Peyer's patch (tissue), 4 donors: ENCODE measurements around the gene CWC27. TPM values are rescaled to one million over a fixed set of nuclear protein-coding genes. Genes with fewer than 3 reads are reported as not detected.

Experiments used
- DNase-seq, 3 donors: peaks; one replicate each; pipeline ENCODE4 v3.0.0-alpha.2; 2017 to 2019
- H3K27ac ChIP-seq, 4 donors: fragments of 200-600 bp; sonication (generic); one replicate each; pipeline ENCODE4 v1.5.1; 2016 to 2019
- H3K27me3 ChIP-seq, 2 donors: fragments of 200-600 bp; sonication (generic); one replicate each; pipeline ENCODE4 v1.5.1; 2019
- H3K36me3 ChIP-seq, 3 donors: fragments of 200-600 bp; sonication (generic); one replicate each; pipeline ENCODE4 v1.5.1; 2016 to 2019
- H3K4me1 ChIP-seq, 4 donors: fragments of 200-600 bp; sonication (generic); one replicate each; pipeline ENCODE4 v1.5.1; 2016 to 2019
- H3K4me3 ChIP-seq, 4 donors: fragments of 200-600 bp; sonication (generic); 1 replicate in 3 of 4; 2 replicates in 1 of 4; pipeline ENCODE4 v1.5.1; 2016 to 2019; ENCODE audit warnings: mild to moderate bottlenecking in 1 of 4
- H3K9me3 ChIP-seq, 4 donors: fragments of 200-600 bp; sonication (generic); one replicate each; pipeline ENCODE4 v1.5.1; 2016 to 2019; ENCODE audit warnings: mild to moderate bottlenecking in 1 of 4
- POLR2A ChIP-seq, 2 donors: fragments of 450-650 bp; IDR thresholded peaks; one replicate each; pipeline ENCODE4 v1.5.1; 2017; ENCODE audit warnings: antibody characterized with exemption in 2 of 2, mild to moderate bottlenecking in 2 of 2, moderate library complexity in 2 of 2
- total RNA-seq, 4 donors: library from RNA; depleted of rRNA; stranded (reverse); fragments of >200 nt; gene quantifications; one replicate each; pipeline ENCODE4 v1.1.0, GENCODE V29; 2016
- TF ChIP-seq, protein P1 (sequence below), 6 experiments: fragments of 450-650 bp in 4 of 6; fragments of 200-600 bp in 2 of 6; sonication (generic) in 1 of 6; IDR thresholded peaks; one replicate each; pipeline ENCODE4 v1.5.1; 2017 to 2019; ENCODE audit warnings: antibody characterized with exemption in 6 of 6, mild to moderate bottlenecking in 3 of 6, moderate library complexity in 1 of 6

Gene CWC27
- total RNA-seq, 4 donors from 2014 or later, result 10.9 to 24.8 (median 13.6) TPM

DNA sequence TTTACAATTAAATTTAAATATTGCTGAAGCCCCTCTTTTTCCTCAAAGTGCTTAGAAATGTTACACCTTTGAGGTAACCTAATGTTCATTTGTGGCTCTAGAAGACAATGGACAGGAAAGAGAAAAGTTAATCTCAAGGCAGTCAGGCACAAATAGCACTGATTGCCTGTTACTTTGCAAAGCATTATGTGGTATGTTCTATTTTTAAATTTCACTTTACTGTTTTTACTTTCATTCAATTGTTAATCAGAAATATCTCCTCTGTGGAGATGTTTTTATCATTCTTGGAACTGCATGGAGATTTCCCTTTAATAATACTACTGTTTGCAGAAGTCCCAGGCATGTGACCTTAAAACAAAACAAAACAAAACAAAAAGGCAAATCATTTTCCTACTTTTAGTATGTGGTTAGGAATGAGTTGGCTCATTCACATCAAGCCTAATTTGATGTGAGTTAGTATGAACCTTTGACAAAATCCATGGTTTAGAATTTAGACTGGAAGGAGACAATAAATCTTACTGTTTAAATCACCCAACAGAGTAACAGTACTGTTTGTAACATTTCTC lies 67.5 kb downstream of the CWC27 start:
- no peak for DNase-seq
- H3K27ac ChIP-seq, result no peak overlapping the region

DNA sequence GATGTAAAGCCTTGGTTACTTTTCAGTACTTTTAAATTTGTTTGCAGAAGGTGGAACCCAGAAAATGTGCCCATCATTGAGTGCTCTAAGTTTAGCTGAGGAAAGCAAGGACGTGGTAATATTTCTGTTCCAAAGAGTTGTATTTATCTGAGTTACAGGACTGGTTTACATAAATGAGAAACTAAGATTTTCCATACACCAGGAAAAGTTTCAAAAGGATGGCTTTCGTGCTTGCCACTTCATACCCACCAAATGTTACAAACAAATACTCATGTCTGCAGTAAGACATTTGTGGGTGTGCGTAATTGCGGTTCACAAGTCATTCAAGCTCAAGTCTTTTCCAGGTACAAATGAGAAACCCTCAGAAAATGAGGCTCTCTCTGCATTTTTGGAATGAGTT lies 68.1 kb downstream of the CWC27 start:
- Histone ChIP-seq H3K4me3 (no peak overlapping the region), H3K27me3 (no peaks in the 10 kb centered on the region), H3K27ac (no peak overlapping the region), H3K36me3 (no peaks in the 10 kb centered on the region), H3K4me1 (no peaks in the 10 kb centered on the region), H3K9me3 (no peaks in the 10 kb centered on the region)
- DNase-seq, result no peak
- TF ChIP-seq POLR2A (IDR thresholded peaks at IDR 0.05), result no peak

More for the DNA sequence above, 67.5 kb downstream of the CWC27 start:
- H3K4me3 ChIP-seq, result no peak overlapping the region
- H3K27me3 ChIP-seq, result no peaks in the 10 kb centered on the region
- TF ChIP-seq, protein P1, sequence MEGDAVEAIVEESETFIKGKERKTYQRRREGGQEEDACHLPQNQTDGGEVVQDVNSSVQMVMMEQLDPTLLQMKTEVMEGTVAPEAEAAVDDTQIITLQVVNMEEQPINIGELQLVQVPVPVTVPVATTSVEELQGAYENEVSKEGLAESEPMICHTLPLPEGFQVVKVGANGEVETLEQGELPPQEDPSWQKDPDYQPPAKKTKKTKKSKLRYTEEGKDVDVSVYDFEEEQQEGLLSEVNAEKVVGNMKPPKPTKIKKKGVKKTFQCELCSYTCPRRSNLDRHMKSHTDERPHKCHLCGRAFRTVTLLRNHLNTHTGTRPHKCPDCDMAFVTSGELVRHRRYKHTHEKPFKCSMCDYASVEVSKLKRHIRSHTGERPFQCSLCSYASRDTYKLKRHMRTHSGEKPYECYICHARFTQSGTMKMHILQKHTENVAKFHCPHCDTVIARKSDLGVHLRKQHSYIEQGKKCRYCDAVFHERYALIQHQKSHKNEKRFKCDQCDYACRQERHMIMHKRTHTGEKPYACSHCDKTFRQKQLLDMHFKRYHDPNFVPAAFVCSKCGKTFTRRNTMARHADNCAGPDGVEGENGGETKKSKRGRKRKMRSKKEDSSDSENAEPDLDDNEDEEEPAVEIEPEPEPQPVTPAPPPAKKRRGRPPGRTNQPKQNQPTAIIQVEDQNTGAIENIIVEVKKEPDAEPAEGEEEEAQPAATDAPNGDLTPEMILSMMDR (IDR thresholded peaks at IDR 0.05), result no peak
- no peak for TF ChIP-seq POLR2A (IDR thresholded peaks at IDR 0.05)
- H3K4me1 ChIP-seq, result no peaks in the 10 kb centered on the region
- H3K36me3 ChIP-seq, result no peaks in the 10 kb centered on the region
- no peaks in the 10 kb centered on the region for H3K9me3 ChIP-seq

DNA sequence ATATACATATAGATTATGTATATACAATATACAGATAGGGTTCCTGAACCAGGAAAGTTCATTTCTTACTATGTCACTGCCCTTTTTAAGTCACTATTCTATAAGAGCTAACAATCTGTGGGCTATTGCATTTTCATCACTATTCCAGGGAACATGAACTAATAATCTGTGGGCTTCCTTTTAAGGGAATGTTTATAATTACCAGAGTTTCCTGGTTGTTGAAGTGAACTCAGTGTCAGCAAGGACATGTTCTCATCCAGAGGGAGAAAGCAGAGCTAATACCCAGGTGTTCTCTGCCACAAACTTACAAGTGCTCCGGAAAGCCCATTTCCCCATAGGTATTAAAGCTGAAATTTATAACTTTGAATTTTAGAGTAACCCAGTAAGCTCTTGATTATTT lies 69.6 kb downstream of the CWC27 start:
- H3K4me3 ChIP-seq, result no peak overlapping the region
- no peak for DNase-seq
- no peak for TF ChIP-seq POLR2A (IDR thresholded peaks at IDR 0.05)
- TF ChIP-seq, protein P1 (IDR thresholded peaks at IDR 0.05), result no peak
- no peaks in the 10 kb centered on the region for H3K4me1 ChIP-seq
- no peak overlapping the region for H3K27ac ChIP-seq
- no peaks in the 10 kb centered on the region for H3K27me3 ChIP-seq
- H3K9me3 ChIP-seq, result no peaks in the 10 kb centered on the region
- H3K36me3 ChIP-seq, result no peaks in the 10 kb centered on the region

DNA sequence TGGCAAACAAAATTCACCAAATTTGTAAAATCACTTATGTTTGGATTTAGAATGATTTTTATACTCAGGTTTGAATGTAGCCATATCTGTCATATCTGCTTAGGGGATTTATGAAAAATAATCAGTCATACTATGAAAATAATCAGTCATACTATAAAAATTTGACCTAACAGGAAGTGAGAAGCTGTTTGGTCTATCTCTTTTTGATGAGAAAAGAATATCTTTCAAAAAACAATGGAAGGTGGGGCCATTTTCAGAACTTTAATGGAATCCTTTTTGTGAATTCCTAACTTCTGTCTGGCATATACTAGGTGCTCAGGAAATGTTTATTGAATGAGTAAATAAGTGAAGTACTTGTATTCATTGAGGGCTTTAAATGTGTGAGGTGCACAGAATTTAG lies 70.1 kb downstream of the CWC27 start:
- no peaks in the 10 kb centered on the region for H3K27me3 ChIP-seq
- no peaks in the 10 kb centered on the region for H3K9me3 ChIP-seq
- TF ChIP-seq POLR2A (IDR thresholded peaks at IDR 0.05), result no peak
- TF ChIP-seq, protein P1 (IDR thresholded peaks at IDR 0.05), result no peak

DNA sequence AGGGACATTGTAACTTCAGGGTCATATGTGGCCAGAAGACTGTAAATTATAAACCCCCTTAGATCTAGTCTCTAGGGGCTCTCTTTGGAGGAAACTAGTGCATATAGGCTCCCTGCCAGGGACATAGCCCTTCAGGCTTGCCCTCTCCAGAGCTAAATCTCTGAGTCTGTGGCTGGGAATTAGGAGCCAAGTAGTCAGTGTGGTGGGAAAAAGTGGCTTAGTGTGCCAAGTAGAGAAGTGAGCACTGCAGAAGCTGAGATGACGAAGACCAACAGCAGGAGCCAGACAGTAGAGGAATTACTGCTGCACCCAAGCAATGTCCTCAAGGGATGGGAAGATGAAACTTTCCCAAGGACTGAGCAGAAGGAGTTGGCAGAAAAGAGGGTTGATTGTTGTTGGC lies 71.2 kb downstream of the CWC27 start:
- H3K4me3 ChIP-seq, result no peak overlapping the region
- peaks cover 0 to 4% (median 0%) of the 10 kb centered on the region in 4 donors for H3K9me3 ChIP-seq
- H3K27me3 ChIP-seq, result no peaks in the 10 kb centered on the region
- no peak for TF ChIP-seq POLR2A (IDR thresholded peaks at IDR 0.05)
- TF ChIP-seq, protein P1 (IDR thresholded peaks at IDR 0.05), result no peak
- H3K4me1 ChIP-seq, result no peaks in the 10 kb centered on the region
- no peak for DNase-seq
- no peak overlapping the region for H3K27ac ChIP-seq
- no peaks in the 10 kb centered on the region for H3K36me3 ChIP-seq

More for the DNA sequence above, 70.1 kb downstream of the CWC27 start:
- Histone ChIP-seq H3K27ac (no peak overlapping the region), H3K36me3 (no peaks in the 10 kb centered on the region), H3K4me1 (no peaks in the 10 kb centered on the region), H3K4me3 (no peak overlapping the region)
- no peak for DNase-seq

DNA sequence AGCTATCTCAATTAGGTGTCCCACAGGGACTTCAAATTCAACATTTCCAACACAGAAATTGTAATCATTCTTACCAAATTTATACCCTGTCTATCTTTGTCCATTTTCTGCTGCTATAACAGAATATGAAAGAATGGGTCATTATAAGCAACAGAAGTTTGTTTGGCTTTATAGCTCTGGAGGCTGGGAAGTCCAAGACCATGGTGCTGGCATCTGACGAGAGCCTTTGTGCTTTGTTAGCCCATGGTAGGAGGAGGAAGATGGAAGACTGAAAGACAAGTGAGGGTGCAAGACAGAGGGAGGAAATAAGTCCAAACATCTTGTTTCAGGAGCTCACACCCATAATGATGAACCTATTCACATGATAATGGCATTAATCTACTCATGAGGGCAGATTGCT lies 72.2 kb downstream of the CWC27 start:
- Histone ChIP-seq H3K36me3 (no peaks in the 10 kb centered on the region), H3K4me3 (no peak overlapping the region), H3K4me1 (no peaks in the 10 kb centered on the region), H3K27me3 (no peaks in the 10 kb centered on the region), H3K9me3 (peaks cover 0 to 7% (median 0%) of the 10 kb centered on the region in 4 donors), H3K27ac (no peak overlapping the region)
- DNase-seq, result no peak
- TF ChIP-seq POLR2A (IDR thresholded peaks at IDR 0.05), result no peak
- TF ChIP-seq, protein P1 (IDR thresholded peaks at IDR 0.05), result no peak
